ENCODE results near the gene EPB41L2. TPM values are rescaled to one million over a fixed set of nuclear protein-coding genes. Genes with fewer than 3 reads are reported as not detected.

EPB41L2 gene
- total RNA-seq, 1 experiment from 2014 or later, result 106 TPM

DNA sequence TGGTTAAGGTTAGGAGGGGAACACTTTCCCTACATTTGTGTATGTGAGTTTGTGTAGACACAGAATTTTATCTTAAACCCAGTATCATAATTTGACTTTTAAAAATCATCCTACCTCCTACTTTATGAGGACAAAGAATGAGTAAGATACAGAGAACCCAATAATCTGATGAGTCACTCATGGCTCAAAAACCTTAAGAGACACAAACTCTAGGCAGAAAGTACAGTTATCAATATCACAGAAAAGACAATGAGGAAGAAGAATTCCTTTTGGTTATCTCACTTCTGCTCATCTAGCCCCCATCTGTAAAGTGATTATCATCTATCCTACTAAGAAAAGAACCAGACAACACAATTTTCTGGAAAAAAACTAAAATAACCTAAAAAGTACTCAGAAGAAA is 87.7 kb downstream of the EPB41L2 start:
- TF ChIP-seq GABPB1 (CRISPR knock-in tag; IDR thresholded peaks at IDR 0.05) (no peak), ZSCAN18 (CRISPR knock-in tag; IDR thresholded peaks at IDR 0.05) (no peak), E2F4 (CRISPR knock-in tag; IDR thresholded peaks at IDR 0.05; ENCODE audit: borderline replicate concordance, low read depth) (no peak), IRF2 (CRISPR knock-in tag; IDR thresholded peaks at IDR 0.05; ENCODE audit: borderline replicate concordance, low read depth) (no peak)
- TF ChIP-seq, protein P1, sequence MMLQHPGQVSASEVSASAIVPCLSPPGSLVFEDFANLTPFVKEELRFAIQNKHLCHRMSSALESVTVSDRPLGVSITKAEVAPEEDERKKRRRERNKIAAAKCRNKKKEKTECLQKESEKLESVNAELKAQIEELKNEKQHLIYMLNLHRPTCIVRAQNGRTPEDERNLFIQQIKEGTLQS (CRISPR knock-in tag; conservative IDR thresholded peaks at IDR 0.05), result no peak
- TF ChIP-seq, protein P2, sequence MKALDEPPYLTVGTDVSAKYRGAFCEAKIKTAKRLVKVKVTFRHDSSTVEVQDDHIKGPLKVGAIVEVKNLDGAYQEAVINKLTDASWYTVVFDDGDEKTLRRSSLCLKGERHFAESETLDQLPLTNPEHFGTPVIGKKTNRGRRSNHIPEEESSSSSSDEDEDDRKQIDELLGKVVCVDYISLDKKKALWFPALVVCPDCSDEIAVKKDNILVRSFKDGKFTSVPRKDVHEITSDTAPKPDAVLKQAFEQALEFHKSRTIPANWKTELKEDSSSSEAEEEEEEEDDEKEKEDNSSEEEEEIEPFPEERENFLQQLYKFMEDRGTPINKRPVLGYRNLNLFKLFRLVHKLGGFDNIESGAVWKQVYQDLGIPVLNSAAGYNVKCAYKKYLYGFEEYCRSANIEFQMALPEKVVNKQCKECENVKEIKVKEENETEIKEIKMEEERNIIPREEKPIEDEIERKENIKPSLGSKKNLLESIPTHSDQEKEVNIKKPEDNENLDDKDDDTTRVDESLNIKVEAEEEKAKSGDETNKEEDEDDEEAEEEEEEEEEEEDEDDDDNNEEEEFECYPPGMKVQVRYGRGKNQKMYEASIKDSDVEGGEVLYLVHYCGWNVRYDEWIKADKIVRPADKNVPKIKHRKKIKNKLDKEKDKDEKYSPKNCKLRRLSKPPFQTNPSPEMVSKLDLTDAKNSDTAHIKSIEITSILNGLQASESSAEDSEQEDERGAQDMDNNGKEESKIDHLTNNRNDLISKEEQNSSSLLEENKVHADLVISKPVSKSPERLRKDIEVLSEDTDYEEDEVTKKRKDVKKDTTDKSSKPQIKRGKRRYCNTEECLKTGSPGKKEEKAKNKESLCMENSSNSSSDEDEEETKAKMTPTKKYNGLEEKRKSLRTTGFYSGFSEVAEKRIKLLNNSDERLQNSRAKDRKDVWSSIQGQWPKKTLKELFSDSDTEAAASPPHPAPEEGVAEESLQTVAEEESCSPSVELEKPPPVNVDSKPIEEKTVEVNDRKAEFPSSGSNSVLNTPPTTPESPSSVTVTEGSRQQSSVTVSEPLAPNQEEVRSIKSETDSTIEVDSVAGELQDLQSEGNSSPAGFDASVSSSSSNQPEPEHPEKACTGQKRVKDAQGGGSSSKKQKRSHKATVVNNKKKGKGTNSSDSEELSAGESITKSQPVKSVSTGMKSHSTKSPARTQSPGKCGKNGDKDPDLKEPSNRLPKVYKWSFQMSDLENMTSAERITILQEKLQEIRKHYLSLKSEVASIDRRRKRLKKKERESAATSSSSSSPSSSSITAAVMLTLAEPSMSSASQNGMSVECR (CRISPR knock-in tag; IDR thresholded peaks at IDR 0.05; ENCODE audit: borderline replicate concordance), result no peak
- TF ChIP-seq, protein P3, sequence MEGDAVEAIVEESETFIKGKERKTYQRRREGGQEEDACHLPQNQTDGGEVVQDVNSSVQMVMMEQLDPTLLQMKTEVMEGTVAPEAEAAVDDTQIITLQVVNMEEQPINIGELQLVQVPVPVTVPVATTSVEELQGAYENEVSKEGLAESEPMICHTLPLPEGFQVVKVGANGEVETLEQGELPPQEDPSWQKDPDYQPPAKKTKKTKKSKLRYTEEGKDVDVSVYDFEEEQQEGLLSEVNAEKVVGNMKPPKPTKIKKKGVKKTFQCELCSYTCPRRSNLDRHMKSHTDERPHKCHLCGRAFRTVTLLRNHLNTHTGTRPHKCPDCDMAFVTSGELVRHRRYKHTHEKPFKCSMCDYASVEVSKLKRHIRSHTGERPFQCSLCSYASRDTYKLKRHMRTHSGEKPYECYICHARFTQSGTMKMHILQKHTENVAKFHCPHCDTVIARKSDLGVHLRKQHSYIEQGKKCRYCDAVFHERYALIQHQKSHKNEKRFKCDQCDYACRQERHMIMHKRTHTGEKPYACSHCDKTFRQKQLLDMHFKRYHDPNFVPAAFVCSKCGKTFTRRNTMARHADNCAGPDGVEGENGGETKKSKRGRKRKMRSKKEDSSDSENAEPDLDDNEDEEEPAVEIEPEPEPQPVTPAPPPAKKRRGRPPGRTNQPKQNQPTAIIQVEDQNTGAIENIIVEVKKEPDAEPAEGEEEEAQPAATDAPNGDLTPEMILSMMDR (IDR thresholded peaks at IDR 0.05), result no peak
- CTCF ChIA-PET, result no interaction called here
- H3K4me3 Mint-ChIP-seq, result no peak overlapping the region
- ATAC-seq (no peak), DNase-seq (ENCODE audit: low spot score) (no peak)
- no peaks in the 10 kb centered on the region for H3K27me3 Mint-ChIP-seq (ENCODE audit: low read depth)
- peaks cover 50% of the 10 kb centered on the region for H3K4me1 Mint-ChIP-seq
- no peaks in the 10 kb centered on the region for H3K9me3 Mint-ChIP-seq
- no peaks in the 10 kb centered on the region for H3K36me3 Mint-ChIP-seq
- H3K27ac Mint-ChIP-seq, result no peak overlapping the region
- POLR2A ChIA-PET, result no interaction called here

GRCh38 chr6:130973521-130974277 is 89.3 kb downstream of the EPB41L2 start:
- Mint-ChIP-seq H3K4me1 (peaks cover 51% of the 10 kb centered on the region), H3K9me3 (no peaks in the 10 kb centered on the region), H3K27ac (peak overlapping the region; percentile 76), H3K4me3 (no peak overlapping the region), H3K36me3 (no peaks in the 10 kb centered on the region), H3K27me3 (ENCODE audit: low read depth) (no peaks in the 10 kb centered on the region)
- DNase-seq (ENCODE audit: low spot score) (no peak), ATAC-seq (peak; percentile 58)
- CTCF ChIA-PET, result no interaction called here
- POLR2A ChIA-PET, result no interaction called here
- TF ChIP-seq ATF1 (CRISPR knock-in tag; IDR thresholded peaks at IDR 0.05) (no peak), OVOL2 (CRISPR knock-in tag; IDR thresholded peaks at IDR 0.05; ENCODE audit: borderline replicate concordance) (no peak), ZNF263 (CRISPR knock-in tag; IDR thresholded peaks at IDR 0.05; ENCODE audit: low read depth) (no peak), SMAD4 (CRISPR knock-in tag; IDR thresholded peaks at IDR 0.05) (no peak), NFE2L1 (CRISPR knock-in tag; IDR thresholded peaks at IDR 0.05) (no peak)
- TF ChIP-seq, protein P4, sequence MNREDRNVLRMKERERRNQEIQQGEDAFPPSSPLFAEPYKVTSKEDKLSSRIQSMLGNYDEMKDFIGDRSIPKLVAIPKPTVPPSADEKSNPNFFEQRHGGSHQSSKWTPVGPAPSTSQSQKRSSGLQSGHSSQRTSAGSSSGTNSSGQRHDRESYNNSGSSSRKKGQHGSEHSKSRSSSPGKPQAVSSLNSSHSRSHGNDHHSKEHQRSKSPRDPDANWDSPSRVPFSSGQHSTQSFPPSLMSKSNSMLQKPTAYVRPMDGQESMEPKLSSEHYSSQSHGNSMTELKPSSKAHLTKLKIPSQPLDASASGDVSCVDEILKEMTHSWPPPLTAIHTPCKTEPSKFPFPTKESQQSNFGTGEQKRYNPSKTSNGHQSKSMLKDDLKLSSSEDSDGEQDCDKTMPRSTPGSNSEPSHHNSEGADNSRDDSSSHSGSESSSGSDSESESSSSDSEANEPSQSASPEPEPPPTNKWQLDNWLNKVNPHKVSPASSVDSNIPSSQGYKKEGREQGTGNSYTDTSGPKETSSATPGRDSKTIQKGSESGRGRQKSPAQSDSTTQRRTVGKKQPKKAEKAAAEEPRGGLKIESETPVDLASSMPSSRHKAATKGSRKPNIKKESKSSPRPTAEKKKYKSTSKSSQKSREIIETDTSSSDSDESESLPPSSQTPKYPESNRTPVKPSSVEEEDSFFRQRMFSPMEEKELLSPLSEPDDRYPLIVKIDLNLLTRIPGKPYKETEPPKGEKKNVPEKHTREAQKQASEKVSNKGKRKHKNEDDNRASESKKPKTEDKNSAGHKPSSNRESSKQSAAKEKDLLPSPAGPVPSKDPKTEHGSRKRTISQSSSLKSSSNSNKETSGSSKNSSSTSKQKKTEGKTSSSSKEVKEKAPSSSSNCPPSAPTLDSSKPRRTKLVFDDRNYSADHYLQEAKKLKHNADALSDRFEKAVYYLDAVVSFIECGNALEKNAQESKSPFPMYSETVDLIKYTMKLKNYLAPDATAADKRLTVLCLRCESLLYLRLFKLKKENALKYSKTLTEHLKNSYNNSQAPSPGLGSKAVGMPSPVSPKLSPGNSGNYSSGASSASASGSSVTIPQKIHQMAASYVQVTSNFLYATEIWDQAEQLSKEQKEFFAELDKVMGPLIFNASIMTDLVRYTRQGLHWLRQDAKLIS (CRISPR knock-in tag; IDR thresholded peaks at IDR 0.05; ENCODE audit: borderline replicate concordance), result no peak
- TF ChIP-seq, protein P2 (CRISPR knock-in tag; IDR thresholded peaks at IDR 0.05; ENCODE audit: borderline replicate concordance), result no peak
- TF ChIP-seq, protein P5, sequence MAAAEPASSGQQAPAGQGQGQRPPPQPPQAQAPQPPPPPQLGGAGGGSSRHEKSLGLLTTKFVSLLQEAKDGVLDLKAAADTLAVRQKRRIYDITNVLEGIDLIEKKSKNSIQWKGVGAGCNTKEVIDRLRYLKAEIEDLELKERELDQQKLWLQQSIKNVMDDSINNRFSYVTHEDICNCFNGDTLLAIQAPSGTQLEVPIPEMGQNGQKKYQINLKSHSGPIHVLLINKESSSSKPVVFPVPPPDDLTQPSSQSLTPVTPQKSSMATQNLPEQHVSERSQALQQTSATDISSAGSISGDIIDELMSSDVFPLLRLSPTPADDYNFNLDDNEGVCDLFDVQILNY (CRISPR knock-in tag; IDR thresholded peaks at IDR 0.05), result no peak
